Suprapubic skin (tissue), 4 donors: ENCODE measurements around the gene MYL12B. TPM values are rescaled to one million over a fixed set of nuclear protein-coding genes. Genes with fewer than 3 reads are reported as not detected.

ENCODE experiments used
- DNase-seq, 2 donors: peaks; one replicate each; pipeline ENCODE4 v3.0.0-alpha.2; 2019; ENCODE audit warnings: low spot score in 2 of 2
- H3K27ac ChIP-seq: fragments of 200-600 bp; sonication (generic); one replicate; pipeline ENCODE4 v1.5.1; 2019
- H3K27me3 ChIP-seq: fragments of 200-600 bp; sonication (generic); one replicate; pipeline ENCODE4 v1.5.1; 2019
- H3K36me3 ChIP-seq: fragments of 200-600 bp; sonication (generic); one replicate; pipeline ENCODE4 v1.5.1; 2019
- H3K4me1 ChIP-seq: fragments of 200-600 bp; sonication (generic); one replicate; pipeline ENCODE4 v1.5.1; 2019
- H3K4me3 ChIP-seq: fragments of 200-600 bp; sonication (generic); one replicate; pipeline ENCODE4 v1.5.1; 2019; ENCODE audit warnings: mild to moderate bottlenecking
- H3K9me3 ChIP-seq: fragments of 200-600 bp; sonication (generic); one replicate; pipeline ENCODE4 v1.5.1; 2019
- EP300 ChIP-seq: sonication (generic); formaldehyde crosslinking; IDR thresholded peaks from one replicate; pipeline ENCODE4 v1.6.1; 2017; ENCODE audit warnings: antibody characterized with exemption
- POLR2A ChIP-seq, 2 donors: fragments of 450-650 bp; IDR thresholded peaks; one replicate each; pipeline ENCODE4 v1.6.1; 2017; ENCODE audit warnings: antibody characterized with exemption in 2 of 2, mild to moderate bottlenecking in 2 of 2, moderate library complexity in 2 of 2
- POLR2AphosphoS5 ChIP-seq, 3 donors: sonication (generic); formaldehyde crosslinking; IDR thresholded peaks; one replicate each; pipeline ENCODE4 v1.6.1; 2017; ENCODE audit warnings: antibody characterized with exemption in 3 of 3
- whole genome bisulfite sequencing: methylation state at CpG from one replicate; pipeline ENCODE4 v1.1.5; 2018; 5-methylcytosine and 5-hydroxymethylcytosine counted together
- total RNA-seq, 4 donors: library from RNA; depleted of rRNA; stranded (reverse); fragments of >200 nt; gene quantifications; one replicate each; pipeline ENCODE4 v1.1.0, GENCODE V29; 2016
- TF ChIP-seq, protein P1 (sequence below), 2 donors: fragments of 200-600 bp in 1 of 2; fragments of 450-650 bp in 1 of 2; sonication (generic) in 1 of 2; IDR thresholded peaks; one replicate each; pipeline ENCODE4 v1.5.1; 2016 to 2019; ENCODE audit warnings: antibody characterized with exemption in 2 of 2, mild to moderate bottlenecking in 1 of 2, moderate library complexity in 1 of 2

MYL12B gene
- total RNA-seq, 4 donors from 2014 or later = 182 to 333 (median 295) TPM

GRCh38 chr18:3264362-3264761, 2.4 kb downstream of the MYL12B start:
- Histone ChIP-seq H3K9me3 (no peaks in the 10 kb centered on the region), H3K4me1 (peaks cover 75% of the 10 kb centered on the region), H3K27ac (no peak overlapping the region), H3K27me3 (no peaks in the 10 kb centered on the region), H3K4me3 (peak overlapping the region; percentile 87), H3K36me3 (no peaks in the 10 kb centered on the region)
- WGBS = 45% methylated on average over 2 of the region's 2 CpGs
- no peak for DNase-seq
- TF ChIP-seq POLR2AphosphoS5 (IDR thresholded peaks at IDR 0.05) = no peak
- no peak for TF ChIP-seq EP300
- TF ChIP-seq, protein P1, sequence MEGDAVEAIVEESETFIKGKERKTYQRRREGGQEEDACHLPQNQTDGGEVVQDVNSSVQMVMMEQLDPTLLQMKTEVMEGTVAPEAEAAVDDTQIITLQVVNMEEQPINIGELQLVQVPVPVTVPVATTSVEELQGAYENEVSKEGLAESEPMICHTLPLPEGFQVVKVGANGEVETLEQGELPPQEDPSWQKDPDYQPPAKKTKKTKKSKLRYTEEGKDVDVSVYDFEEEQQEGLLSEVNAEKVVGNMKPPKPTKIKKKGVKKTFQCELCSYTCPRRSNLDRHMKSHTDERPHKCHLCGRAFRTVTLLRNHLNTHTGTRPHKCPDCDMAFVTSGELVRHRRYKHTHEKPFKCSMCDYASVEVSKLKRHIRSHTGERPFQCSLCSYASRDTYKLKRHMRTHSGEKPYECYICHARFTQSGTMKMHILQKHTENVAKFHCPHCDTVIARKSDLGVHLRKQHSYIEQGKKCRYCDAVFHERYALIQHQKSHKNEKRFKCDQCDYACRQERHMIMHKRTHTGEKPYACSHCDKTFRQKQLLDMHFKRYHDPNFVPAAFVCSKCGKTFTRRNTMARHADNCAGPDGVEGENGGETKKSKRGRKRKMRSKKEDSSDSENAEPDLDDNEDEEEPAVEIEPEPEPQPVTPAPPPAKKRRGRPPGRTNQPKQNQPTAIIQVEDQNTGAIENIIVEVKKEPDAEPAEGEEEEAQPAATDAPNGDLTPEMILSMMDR (IDR thresholded peaks at IDR 0.05) = no peak
- no peak for TF ChIP-seq POLR2A (IDR thresholded peaks at IDR 0.05)

- no peak for DNase-seq
- Histone ChIP-seq H3K27ac (peak overlapping the region; percentile 65), H3K27me3 (no peaks in the 10 kb centered on the region), H3K4me3 (peak overlapping the region; percentile 6), H3K36me3 (no peaks in the 10 kb centered on the region), H3K4me1 (peaks cover 76% of the 10 kb centered on the region), H3K9me3 (no peaks in the 10 kb centered on the region)
- WGBS = 33% methylated on average over 3 of the region's 3 CpGs
- TF ChIP-seq, protein P1 (IDR thresholded peaks at IDR 0.05) = no peak
- no peak for TF ChIP-seq POLR2A (IDR thresholded peaks at IDR 0.05)
- TF ChIP-seq EP300 = no peak
- no peak for TF ChIP-seq POLR2AphosphoS5 (IDR thresholded peaks at IDR 0.05)
Observed at GRCh38 chr18:3265564-3266033, 3.7 kb downstream of the MYL12B start.

DNA sequence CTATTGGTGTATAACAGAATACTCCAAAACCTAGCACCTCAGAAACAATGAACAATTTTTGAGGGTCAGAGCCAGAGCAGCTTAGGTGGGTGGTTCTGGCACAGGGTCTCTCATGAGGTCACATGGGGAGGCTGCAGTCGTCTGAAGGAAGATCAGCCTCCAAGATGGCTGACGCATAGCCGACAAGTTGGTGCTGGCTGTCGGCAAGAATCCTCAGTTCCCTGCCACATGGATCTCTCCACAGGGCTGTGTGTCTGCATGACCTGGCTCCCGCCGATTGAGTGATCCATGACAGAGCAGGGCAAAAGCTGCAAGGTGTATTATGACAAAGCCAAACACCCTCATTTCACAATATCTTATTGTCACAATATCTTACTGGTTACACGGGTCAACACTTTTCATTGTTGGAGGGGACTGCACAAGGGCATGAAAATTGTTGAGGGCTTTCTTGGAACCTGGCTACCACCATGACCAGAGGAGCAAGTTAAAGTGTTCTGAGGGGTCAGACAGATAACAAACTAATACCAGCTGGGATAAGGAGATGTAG, 4.2 kb downstream of the MYL12B start:
- Histone ChIP-seq H3K36me3 (no peaks in the 10 kb centered on the region), H3K9me3 (no peaks in the 10 kb centered on the region), H3K27ac (peak overlapping the region; percentile 65), H3K4me3 (peak overlapping the region; percentile 6), H3K4me1 (peaks cover 73% of the 10 kb centered on the region), H3K27me3 (no peaks in the 10 kb centered on the region)
- TF ChIP-seq POLR2A (IDR thresholded peaks at IDR 0.05) = no peak
- TF ChIP-seq EP300 = no peak
- no peak for TF ChIP-seq POLR2AphosphoS5 (IDR thresholded peaks at IDR 0.05)
- TF ChIP-seq, protein P1 (IDR thresholded peaks at IDR 0.05) = no peak
- 43% methylated on average over 7 of the region's 7 CpGs for WGBS
- no peak for DNase-seq

DNA sequence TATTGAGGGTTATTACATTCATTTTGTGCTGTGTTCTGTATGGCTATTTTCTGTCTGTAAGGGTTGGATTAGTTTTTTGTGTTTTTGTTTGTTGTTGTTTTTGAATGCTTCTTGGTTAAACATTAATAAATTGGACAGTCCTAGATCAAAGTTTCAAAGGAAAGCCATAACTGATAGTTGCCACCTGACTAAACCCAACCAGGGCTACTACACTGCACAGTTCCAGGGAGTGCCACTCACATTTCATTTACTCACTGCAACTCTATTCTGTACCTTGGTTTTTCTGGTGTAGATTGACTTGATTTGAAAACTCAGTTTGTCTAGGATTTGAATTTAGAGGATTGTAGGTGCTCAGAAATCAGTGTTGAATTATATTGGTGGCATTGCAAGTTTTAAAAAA, 6.4 kb downstream of the MYL12B start:
- Histone ChIP-seq H3K27ac (no peak overlapping the region), H3K4me1 (peaks cover 73% of the 10 kb centered on the region)

GRCh38 chr18:3269241-3269913, 7.4 kb downstream of the MYL12B start:
- Histone ChIP-seq H3K4me3 (no peak overlapping the region), H3K36me3 (peaks cover 15% of the 10 kb centered on the region), H3K27me3 (no peaks in the 10 kb centered on the region), H3K27ac (no peak overlapping the region), H3K9me3 (no peaks in the 10 kb centered on the region), H3K4me1 (peaks cover 62% of the 10 kb centered on the region)
- TF ChIP-seq POLR2A (IDR thresholded peaks at IDR 0.05) = no peak
- no peak for TF ChIP-seq POLR2AphosphoS5 (IDR thresholded peaks at IDR 0.05)
- TF ChIP-seq, protein P1 (IDR thresholded peaks at IDR 0.05) = no peak
- TF ChIP-seq EP300 = no peak
- WGBS = 59% methylated on average over 4 of the region's 4 CpGs
- no peak for DNase-seq

More for the DNA sequence above, 6.4 kb downstream of the MYL12B start:
- DNase-seq = no peak
- Histone ChIP-seq H3K9me3 (no peaks in the 10 kb centered on the region), H3K4me3 (no peak overlapping the region), H3K36me3 (peaks cover 5% of the 10 kb centered on the region), H3K27me3 (no peaks in the 10 kb centered on the region)
- no peak for TF ChIP-seq EP300
- TF ChIP-seq POLR2AphosphoS5 (IDR thresholded peaks at IDR 0.05) = no peak
- TF ChIP-seq, protein P1 (IDR thresholded peaks at IDR 0.05) = no peak
- no peak for TF ChIP-seq POLR2A (IDR thresholded peaks at IDR 0.05)
